HG03565 (cell line): ENCODE data around the gene CPE.
A peak's percentile ranks its signal among the peaks of the same experiment; 100 is the strongest.

Experiments used
- ATAC-seq: cut with Tn5 transposase; IDR thresholded peaks from one replicate; pipeline ENCODE4 v1.9.1; 2021; ENCODE audit warnings: mild to moderate bottlenecking, moderate library complexity; ENCODE audit not compliant: unreplicated experiment

Gene CPE

GRCh38 chr4:165364452-165365080 is 14.2 kb upstream of the CPE start:
- no peak for ATAC-seq

DNA sequence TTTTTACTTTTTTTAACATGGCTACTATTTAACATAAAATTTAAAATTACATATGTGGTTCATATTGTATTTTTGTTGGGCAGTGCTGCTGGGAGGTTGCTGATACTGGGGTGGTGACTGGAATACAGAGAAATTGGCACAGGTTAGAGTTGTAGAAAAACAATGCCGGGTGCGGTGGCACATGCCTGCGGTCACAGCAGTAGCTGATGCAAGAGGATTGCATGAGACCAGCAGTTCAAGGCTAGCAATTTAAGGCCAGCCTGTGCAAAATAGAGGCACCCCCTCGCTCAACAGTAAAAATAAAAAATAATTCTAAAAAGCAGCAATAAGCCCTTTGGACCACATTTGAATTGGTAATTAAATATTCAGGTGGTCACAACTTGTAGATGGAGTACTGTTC is 11.8 kb upstream of the CPE start:
- ATAC-seq, result no peak

GRCh38 chr4:165368114-165368513 is 10.7 kb upstream of the CPE start:
- no peak for ATAC-seq

GRCh38 chr4:165368567-165368966 is 10.2 kb upstream of the CPE start:
- no peak for ATAC-seq

- no peak for ATAC-seq
Measured at GRCh38 chr4:165369522-165369921, 9.3 kb upstream of the CPE start.

DNA sequence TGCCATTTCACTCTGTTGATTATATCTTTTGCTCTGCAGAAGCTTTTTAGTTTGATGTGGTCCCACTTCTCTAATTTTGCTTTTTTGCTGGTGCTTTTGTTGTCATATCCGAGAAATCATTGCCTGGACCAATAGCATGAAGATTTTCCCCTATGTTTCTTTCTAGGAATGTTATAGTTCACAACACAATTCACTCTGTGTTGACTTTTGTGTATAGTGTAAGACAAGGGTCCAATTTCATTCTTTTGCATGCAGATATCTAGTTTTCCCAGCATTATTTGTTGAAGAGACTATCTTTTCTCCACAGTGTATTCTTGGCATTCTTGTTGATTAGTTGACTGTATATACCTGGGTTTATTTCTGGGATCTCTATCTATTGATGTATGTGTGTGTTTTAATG is 8.3 kb upstream of the CPE start:
- ATAC-seq, result no peak

DNA sequence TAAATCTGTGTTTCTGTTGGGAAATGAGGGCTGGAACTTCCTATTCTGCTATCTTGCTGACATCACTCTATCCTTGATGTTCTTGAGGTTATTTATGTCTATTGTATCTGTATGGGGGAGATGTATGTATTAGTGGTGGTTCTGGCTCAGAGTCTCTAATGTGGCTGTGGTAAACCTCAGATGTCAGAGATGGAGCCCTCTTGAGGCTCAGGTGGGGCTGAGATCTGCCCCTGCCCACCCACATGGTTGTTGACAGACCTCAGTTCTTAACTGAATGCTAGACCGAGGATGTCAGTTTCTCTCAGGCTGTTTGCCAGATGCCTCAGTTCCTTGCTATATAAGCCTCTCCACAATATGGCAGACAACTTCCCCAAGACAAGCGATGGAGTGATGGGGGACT is 3.3 kb upstream of the CPE start:
- ATAC-seq, result no peak

DNA sequence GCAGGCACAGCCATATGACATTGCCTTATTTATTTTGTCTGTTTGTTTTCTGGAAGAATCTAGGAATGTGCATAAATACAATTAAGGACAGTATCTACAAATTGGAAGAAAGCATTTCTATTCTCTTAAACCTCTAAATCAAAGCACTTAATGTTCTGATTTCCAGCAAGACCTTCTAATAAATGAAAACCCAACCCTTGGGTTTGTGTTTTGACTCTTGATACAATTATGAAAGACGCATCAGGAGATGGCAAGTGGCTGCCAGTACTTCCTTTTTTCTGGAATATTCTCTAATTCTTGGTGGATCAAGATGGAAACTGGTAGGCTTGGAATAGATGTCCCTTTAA is 437 bp upstream of the CPE start:
- no peak for ATAC-seq

GRCh38 chr4:165379678-165380064 is 863 bp downstream of the CPE start:
- ATAC-seq, result no peak

DNA sequence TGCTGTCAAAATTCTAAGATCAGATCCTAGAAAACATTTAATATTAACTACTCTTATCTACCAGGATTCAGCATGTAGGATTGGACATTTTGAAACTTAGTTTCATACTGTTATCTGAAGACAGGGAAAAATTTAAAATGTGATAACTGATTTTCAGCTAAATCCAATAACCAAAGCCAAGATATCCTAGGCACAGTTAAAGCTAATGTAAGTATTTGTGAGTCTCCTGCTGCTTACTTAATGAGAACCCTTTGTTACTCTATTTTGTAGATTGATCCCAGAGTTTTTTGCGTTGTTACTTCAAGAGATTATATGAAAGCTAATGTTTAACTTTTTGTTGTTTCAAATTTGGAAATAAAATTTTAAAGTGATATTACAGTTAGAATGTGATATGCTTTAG is 2.0 kb downstream of the CPE start:
- ATAC-seq, result no peak

- no peak for ATAC-seq
Measured at GRCh38 chr4:165381821-165382373, 3.1 kb downstream of the CPE start.

DNA sequence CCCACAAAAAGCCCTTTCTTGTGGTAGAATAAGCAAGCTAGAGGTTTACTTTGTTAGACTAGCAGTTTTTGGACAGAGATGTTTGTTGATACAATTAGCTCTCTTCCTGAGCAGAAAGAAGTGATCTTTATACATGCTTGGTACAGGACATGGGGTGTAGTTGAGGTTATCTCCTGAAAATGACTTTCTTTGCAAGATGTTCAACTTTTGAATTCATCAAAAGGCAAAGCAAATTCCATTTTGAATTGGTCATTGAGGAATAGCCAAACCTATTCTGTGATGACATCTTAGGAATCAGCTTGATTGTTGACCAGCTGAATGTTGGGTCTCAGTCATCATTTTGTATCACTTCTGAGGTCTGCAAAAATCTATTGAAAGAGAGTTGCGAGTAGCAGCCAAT is 3.8 kb downstream of the CPE start:
- ATAC-seq, result no peak

GRCh38 chr4:165383591-165384073 is 4.8 kb downstream of the CPE start:
- ATAC-seq, result no peak

DNA sequence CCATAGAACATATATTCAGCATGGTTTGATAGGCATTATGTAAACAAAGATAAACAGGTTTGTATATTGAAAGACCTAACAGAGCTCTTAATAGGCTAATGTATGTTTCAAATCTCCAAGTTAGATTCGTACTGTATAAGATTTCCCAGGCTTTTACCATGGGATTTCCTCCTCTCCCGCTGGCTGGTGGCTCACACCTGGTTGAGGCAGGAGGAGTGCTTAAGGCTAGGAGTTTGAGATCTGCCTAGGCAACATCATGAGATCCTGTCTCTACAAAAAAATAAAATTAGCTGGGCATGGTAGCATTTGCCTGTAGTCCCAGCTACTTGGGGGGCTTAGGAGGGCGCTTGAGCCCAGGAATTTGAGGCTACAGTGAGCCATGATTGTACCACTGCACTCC is 5.4 kb downstream of the CPE start:
- ATAC-seq, result no peak

DNA sequence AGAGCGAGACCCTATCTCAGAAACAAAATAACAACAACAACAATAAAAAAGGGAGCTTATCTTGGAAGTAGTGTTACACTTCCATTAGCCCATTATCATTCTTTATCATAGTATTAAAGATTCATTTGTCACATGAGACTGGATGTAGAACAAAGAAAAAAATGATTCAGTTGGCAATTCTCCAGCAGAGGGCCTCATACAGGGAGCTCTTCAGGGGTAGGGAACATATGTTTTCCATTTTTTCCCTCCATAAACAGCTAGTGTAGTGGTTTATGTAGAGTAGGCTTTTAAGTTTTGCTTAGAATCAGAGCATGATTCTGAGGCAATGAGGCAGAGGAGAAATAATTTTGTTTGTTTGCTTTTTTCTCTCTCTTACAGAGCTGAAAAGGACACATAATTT is 5.8 kb downstream of the CPE start:
- no peak for ATAC-seq

- ATAC-seq, result no peak
Measured at GRCh38 chr4:165385126-165385525, 6.3 kb downstream of the CPE start.

DNA sequence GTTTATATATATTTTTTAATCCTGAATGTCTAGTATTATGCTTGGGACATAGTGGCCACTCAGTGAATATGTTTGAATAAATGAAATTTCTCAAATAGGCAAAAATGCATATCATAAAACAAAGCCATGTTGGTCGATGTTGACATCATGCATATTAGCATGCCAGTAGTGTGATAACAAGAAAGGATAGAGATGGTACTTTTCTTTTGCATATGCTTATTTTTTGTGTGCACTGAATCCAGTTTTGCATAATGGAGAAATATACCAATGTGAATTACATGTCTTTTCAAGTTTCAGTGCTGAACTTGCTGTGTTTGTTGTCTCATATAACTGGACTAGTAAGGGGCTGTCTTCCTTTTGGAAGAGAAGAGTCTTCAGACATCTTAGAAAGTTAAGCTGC is 7.5 kb downstream of the CPE start:
- ATAC-seq, result no peak

DNA sequence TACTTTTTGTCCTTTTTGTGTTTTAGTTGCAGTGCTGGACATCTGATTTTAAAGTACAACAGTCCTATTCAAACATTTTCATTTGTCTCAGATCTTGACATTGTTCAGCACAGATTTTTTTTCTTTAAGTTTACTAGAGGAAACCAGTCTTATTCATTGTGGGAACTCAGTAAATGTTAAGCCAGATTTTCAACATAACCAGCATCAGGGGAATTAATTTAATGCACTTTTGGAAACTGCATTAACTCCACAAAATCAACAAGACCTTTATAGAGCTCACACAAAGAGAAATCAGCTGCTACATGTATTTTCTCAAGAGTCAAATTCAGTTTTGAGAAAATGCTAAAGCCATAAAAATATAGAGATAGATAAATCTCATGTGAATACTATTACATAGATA is 9.9 kb downstream of the CPE start:
- ATAC-seq, result no peak

DNA sequence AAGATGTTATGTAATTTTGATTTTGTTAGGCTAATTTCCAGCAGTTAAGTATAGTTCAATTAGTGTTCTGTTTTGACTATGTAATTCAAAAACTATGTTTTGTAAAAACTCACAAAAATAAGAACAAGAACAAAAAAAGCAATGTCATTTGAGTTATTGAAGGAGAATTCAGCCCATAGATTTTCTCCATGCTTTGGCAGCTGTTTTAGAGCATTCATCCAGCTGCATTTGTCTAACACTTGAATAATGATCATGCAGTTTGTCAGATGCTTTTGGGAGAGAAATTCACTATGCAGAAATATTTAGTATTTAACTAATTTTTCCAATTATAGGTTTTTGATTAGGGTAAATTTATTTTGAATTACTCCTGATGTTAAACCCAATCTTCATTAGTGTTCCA is 14.2 kb downstream of the CPE start:
- ATAC-seq, result no peak

DNA sequence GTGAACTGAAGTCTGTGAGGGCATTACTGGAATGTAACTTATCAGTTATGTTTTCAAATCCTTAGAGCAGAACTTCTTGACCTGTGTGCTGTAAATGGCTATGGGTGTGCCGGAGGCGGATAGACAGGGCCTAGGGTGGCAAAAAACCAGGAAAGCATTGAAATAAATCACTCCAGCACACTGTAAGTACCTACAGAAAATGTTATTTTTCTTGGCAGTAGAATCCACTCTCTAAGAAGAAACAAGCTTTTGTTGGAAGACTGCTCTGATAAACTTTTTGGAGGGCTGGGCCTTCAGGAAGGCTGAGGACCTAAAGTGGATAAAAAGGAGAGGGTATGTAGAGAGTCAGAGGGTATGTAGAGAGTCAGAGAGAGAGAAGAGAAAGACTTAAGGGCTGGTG is 14.9 kb downstream of the CPE start:
- ATAC-seq, result no peak

DNA sequence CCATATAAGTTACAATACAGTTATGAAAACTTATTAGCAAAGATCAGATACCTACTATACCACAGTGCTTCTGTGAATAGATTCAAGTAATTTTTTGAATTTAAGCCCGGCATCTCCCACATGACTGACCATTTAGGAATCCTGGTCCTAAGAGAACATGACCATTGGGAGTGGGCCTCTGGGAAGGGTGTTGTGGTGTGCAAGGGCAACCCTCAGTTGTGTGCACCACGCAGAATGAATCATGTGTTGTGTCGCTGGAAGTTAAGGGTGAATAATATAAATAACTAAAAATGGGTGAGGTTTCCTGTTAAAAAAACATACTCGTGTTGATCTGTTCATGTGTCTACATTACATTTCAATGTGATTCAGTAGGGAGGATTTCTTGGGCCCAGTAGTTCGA is 15.5 kb downstream of the CPE start:
- ATAC-seq, result no peak

GRCh38 chr4:165398570-165398969 is 19.8 kb downstream of the CPE start:
- peak; percentile 59 for ATAC-seq

- no peak for ATAC-seq
Measured at GRCh38 chr4:165402375-165402774, 23.6 kb downstream of the CPE start.
